K562 (cell line): Measurements from ENCODE around the gene CIART. TPM values are rescaled to one million over a fixed set of nuclear protein-coding genes. Genes with fewer than 3 reads are reported as not detected.

ENCODE experiments used
- ADNP ChIP-seq: fragments of 200-800 bp; sonication (Bioruptor generic); IDR thresholded peaks from 2 replicates; pipeline ENCODE4 v1.6.1; 2016; ENCODE audit warnings: missing genetic modification characterization, missing compliant biosample characterization
- ARHGAP35 ChIP-seq: fragments of 450-650 bp; IDR thresholded peaks from 2 replicates; pipeline ENCODE4 v1.6.1; 2018; ENCODE audit not compliant: partially characterized antibody
- BCL6 ChIP-seq: fragments of 250-450 bp; sonication (Bioruptor Pico); IDR thresholded peaks from 2 replicates; pipeline ENCODE4 v1.4.0; 2020
- BMI1 ChIP-seq: fragments of 150-350 bp; IDR thresholded peaks from 2 replicates; pipeline ENCODE4 v1.6.1; 2014; ENCODE audit warnings: low read length
- CBX3 ChIP-seq, 2 experiments: IDR thresholded peaks; 1 replicate in 1 of 2; 2 replicates in 1 of 2; pipeline ENCODE4 v1.6.1; 2012; ENCODE audit warnings: inconsistent platforms in 2 of 2, low read length in 2 of 2, borderline replicate concordance in 1 of 2, control low read depth in 1 of 2
- CEBPG ChIP-seq, 3 experiments: fragments of 200-800 bp in 1 of 3; sonication (Bioruptor generic) in 1 of 3; sonication (generic) in 1 of 3; formaldehyde crosslinking in 1 of 3; IDR thresholded peaks in 2 of 3; conservative IDR thresholded peaks in 1 of 3; 2 replicates each; pipeline versions ENCODE4 v1.6.1 to v1.8.0; 2016 to 2022; ENCODE audit warnings: missing compliant biosample characterization in 2 of 3, missing genetic modification characterization in 2 of 3, mild to moderate bottlenecking in 1 of 3, missing genetic modification reagents in 1 of 3
- CHD2 ChIP-seq: IDR thresholded peaks from 2 replicates; pipeline ENCODE4 v1.6.1; 2011; ENCODE audit warnings: low read depth, low read length
- ESRRB ChIP-seq: fragments of 250-450 bp; sonication (Bioruptor Pico); IDR thresholded peaks from 2 replicates; pipeline ENCODE4 v1.5.0; 2020; ENCODE audit warnings: mild to moderate bottlenecking, moderate library complexity, borderline replicate concordance
- ETV6 ChIP-seq, 3 experiments: fragments of 150-350 bp in 1 of 3; sonication (generic) in 1 of 3; formaldehyde crosslinking in 1 of 3; IDR thresholded peaks; 2 replicates each; pipeline versions ENCODE4 v1.6.1 to v1.8.0; 2014 to 2022; ENCODE audit warnings: borderline replicate concordance in 2 of 3, low read depth in 2 of 3, antibody characterized with exemption in 1 of 3, low read length in 1 of 3, mild to moderate bottlenecking in 1 of 3, missing genetic modification reagents in 1 of 3
- FUS ChIP-seq: fragments of 200-400 bp; formaldehyde crosslinking; optimal IDR thresholded peaks from 2 replicates; pipeline ENCODE3; 2017; ENCODE audit warnings: low read depth, low read length
- GATAD2B ChIP-seq: fragments of 450-650 bp; IDR thresholded peaks from 2 replicates; pipeline ENCODE4 v1.6.1; 2017; ENCODE audit warnings: mild to moderate bottlenecking, borderline replicate concordance
- GTF2F1 ChIP-seq: IDR thresholded peaks from 2 replicates; pipeline ENCODE4 v1.6.1; 2011; ENCODE audit warnings: low read depth, low read length, improper control_type of control experiment
- LARP7 ChIP-seq: fragments of 450-650 bp; IDR thresholded peaks from 2 replicates; pipeline ENCODE4 v1.6.1; 2016
- MBD1 ChIP-seq: fragments of 250-450 bp; sonication (Bioruptor Pico); IDR thresholded peaks from 2 replicates; pipeline ENCODE4 v1.8.0; 2022; ENCODE audit warnings: inconsistent platforms
- NCOR1 ChIP-seq: fragments of 450-650 bp; IDR thresholded peaks from 2 replicates; pipeline ENCODE4 v1.6.1; 2016; ENCODE audit warnings: mild to moderate bottlenecking, moderate library complexity
- NFATC3 ChIP-seq: fragments of 450-650 bp; IDR thresholded peaks from 2 replicates; pipeline ENCODE4 v1.6.1; 2017; ENCODE audit warnings: mild to moderate bottlenecking
- POLR2A ChIP-seq: fragments of 450-650 bp; conservative IDR thresholded peaks from 2 replicates; pipeline ENCODE4 v1.6.1; 2016
- POLR2AphosphoS5 ChIP-seq: IDR thresholded peaks from 2 replicates; pipeline ENCODE4 v1.6.1; 2011; ENCODE audit warnings: mild to moderate bottlenecking, low read depth, low read length, moderate library complexity; ENCODE audit not compliant: control insufficient read depth, insufficient read depth
- PTTG1 ChIP-seq: fragments of 450-650 bp; IDR thresholded peaks from 2 replicates; pipeline ENCODE4 v1.6.1; 2016; ENCODE audit warnings: low read depth, mild to moderate bottlenecking, missing genetic modification characterization, missing compliant biosample characterization
- RBBP5 ChIP-seq: fragments of 200-600 bp; sonication (generic); IDR thresholded peaks from 2 replicates; pipeline ENCODE4 v1.6.1; 2012; ENCODE audit warnings: borderline replicate concordance, mild to moderate bottlenecking, low read length, control low read depth, inconsistent platforms; ENCODE audit not compliant: insufficient read depth, poor library complexity, severe bottlenecking
- SMARCA4 ChIP-seq: fragments of 450-650 bp; IDR thresholded peaks from 2 replicates; pipeline ENCODE4 v1.6.1; 2016
- SREBF2 ChIP-seq: sonication (generic); formaldehyde crosslinking; IDR thresholded peaks from 2 replicates; pipeline ENCODE4 v1.4.0; 2020; ENCODE audit warnings: mild to moderate bottlenecking, missing genetic modification reagents
- SRSF9 ChIP-seq: fragments of 200-400 bp; formaldehyde crosslinking; IDR thresholded peaks from 2 replicates; pipeline ENCODE4 v1.6.1; 2017; ENCODE audit warnings: low read depth, low read length, borderline replicate concordance
- TRIM24 ChIP-seq, 2 experiments: fragments of 450-650 bp; IDR thresholded peaks; 2 replicates each; pipeline ENCODE4 v1.6.1; 2016
- TSC22D4 ChIP-seq: fragments of 450-650 bp; IDR thresholded peaks from 2 replicates; pipeline ENCODE4 v1.6.1; 2016; ENCODE audit warnings: missing genetic modification characterization, missing biosample characterization, control low read depth
- VEZF1 ChIP-seq: fragments of 200-800 bp; sonication (Bioruptor generic); IDR thresholded peaks from 2 replicates; pipeline ENCODE4 v1.6.1; 2017; ENCODE audit warnings: missing genetic modification characterization, missing compliant biosample characterization
- ZNF239 ChIP-seq: fragments of 250-450 bp; sonication (Bioruptor Pico); IDR thresholded peaks from 2 replicates; pipeline ENCODE4 v1.4.0; 2020; ENCODE audit warnings: mild to moderate bottlenecking
- ZNF324 ChIP-seq: fragments of 250-450 bp; sonication (Bioruptor Pico); IDR thresholded peaks from 2 replicates; pipeline ENCODE4 v1.4.0; 2020; ENCODE audit warnings: mild to moderate bottlenecking
- ZNF408 ChIP-seq: fragments of 250-450 bp; sonication (Bioruptor Pico); IDR thresholded peaks from 2 replicates; pipeline ENCODE4 v1.4.0; 2020; ENCODE audit warnings: low read depth, mild to moderate bottlenecking, moderate library complexity
- polyA plus RNA-seq, 8 experiments: library from polyadenylated mRNA; depleted of rRNA in 4 of 8; stranded (reverse) in 5 of 8; unstranded in 3 of 8; fragments of >200 nt; fragmentation: Nextera tagmentation in 2 of 8; fragmentation: Illumina TruSeq in 1 of 8; extraction: Ambion mirVana in 2 of 8; extraction: Trizol in 1 of 8; gene quantifications; 2 replicates each; pipeline versions ENCODE4 v1.2.1 to v1.2.3, GENCODE V29; 2011 to 2014; ENCODE audit warnings: inconsistent platforms in 1 of 8, missing spikeins in 1 of 8
- total RNA-seq, 7 experiments: library from RNA; depleted of rRNA in 6 of 7; stranded (reverse); fragments of >200 nt in 6 of 7; fragmentation: Illumina TruSeq in 2 of 7; extraction: Trizol in 2 of 7; gene quantifications; 2 replicates each; pipeline versions ENCODE4 v1.2.1 to v1.2.3, GENCODE V29; 2011 to 2021; ENCODE audit warnings: low replicate concordance in 1 of 7

CIART gene
- total and polyA plus RNA-seq, 9 of the 15 experiments (the other 6 are each of a cell fraction or from before 2014, with no cell fraction given) = 0.07 to 0.35 (median 0.19) TPM; not detected in 2

- TF ChIP-seq BMI1 (no peak), ESRRB (CRISPR knock-in tag) (no peak), SREBF2 (CRISPR knock-in tag) (no peak), GTF2F1 (no peak), NCOR1 (no peak), BCL6 (CRISPR knock-in tag) (no peak), POLR2A (peak; percentile 72), SRSF9 (no peak), VEZF1 (CRISPR knock-in tag) (peak; percentile 97), CEBPG (CRISPR knock-in tag; IDR thresholded peaks at IDR 0.05) (no peak), CEBPG (tag; conservative IDR thresholded peaks at IDR 0.05 in 1 of 2, IDR thresholded peaks at IDR 0.05 in 1 of 2) (no peak), RBBP5 (peak; percentile 95), NFATC3 (no peak), PTTG1 (no peak), ADNP (tag) (no peak), ZNF408 (CRISPR knock-in tag) (no peak), GATAD2B (no peak), CHD2 (peak; percentile 48), SMARCA4 (no peak), ZNF239 (CRISPR knock-in tag) (no peak), TSC22D4 (tag) (no peak), TRIM24 (IDR thresholded peaks at IDR 0.05) (peak in 1 of 2 experiments; percentile 59; a peak in 2 of 4 replicates), ETV6 (IDR thresholded peaks at IDR 0.05; ENCODE audit: borderline replicate concordance in 1 of 2, low read depth in 2 of 2, low read length in 1 of 2) (no peak), ETV6 (CRISPR knock-in tag; IDR thresholded peaks at IDR 0.05; ENCODE audit: borderline replicate concordance) (no peak), POLR2AphosphoS5 (peak; percentile 50; the same call in 1 of the 2 replicates), MBD1 (CRISPR knock-in tag) (no peak), LARP7 (no peak), ZNF324 (no peak), CBX3 (IDR thresholded peaks at IDR 0.05; ENCODE audit: borderline replicate concordance in 1 of 2, low read length in 2 of 2) (no peak), FUS (no peak), ARHGAP35 (no peak)
These were observed 13.5 kb upstream of the CIART start, which contains the start of gene APH1A (continued) for GRCh38 chr1:150268705-150269403.
